Fibroblast of skin of left biceps (primary cell): ENCODE results near the gene MTERF4.
"Not testable (repeated sequence)": the region's sequence is repeated elsewhere in the genome, so short reads cannot be mapped to it uniquely, and the experiment has no call there.

Experiments used
- DNase-seq, 2 experiments: peaks; one replicate each; pipeline ENCODE4 v3.0.0-alpha.2; 2013; ENCODE audit warnings: low read depth in 2 of 2

The MTERF4 gene

DNA sequence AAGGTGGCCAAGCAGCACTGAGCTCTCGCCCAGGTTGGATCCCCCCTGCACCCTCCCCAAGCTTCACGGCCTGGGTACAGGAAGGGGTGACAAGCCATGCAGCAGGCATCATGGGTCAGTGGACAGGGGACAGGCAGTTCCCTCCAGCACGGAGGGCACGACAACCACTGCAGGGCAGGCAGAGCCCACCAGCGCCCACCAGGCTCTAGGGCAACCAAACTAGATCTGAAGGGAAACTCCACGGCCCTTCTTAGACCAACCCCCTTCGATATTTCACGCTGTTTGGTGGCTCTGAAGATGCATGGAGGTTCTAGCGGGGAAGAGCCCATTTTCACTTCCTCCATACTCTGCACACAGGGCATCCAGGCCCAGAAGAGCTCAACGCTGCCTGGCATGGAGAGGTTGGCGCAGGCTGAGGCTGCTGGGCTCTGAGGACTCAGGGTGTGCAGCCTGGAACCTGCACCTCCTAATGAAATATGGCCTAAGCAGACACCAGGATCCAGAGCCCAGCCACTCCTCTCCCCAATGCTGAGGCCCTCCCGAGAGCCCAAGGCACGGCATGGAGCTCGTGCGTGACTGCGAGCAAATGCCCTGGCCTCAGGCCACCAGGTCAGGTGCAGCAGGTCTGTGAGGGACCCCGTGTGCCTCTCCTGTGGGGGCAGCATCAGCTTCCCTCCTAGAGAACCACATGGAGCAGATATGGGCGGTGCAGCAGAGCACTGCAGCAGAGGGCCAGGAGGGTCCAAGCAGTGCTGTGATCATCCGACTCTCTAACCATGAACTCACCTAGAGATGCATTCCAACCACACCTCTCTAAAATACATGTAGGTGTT lies 8.7 kb upstream of the MTERF4 start:
- DNase-seq: no peak

DNA sequence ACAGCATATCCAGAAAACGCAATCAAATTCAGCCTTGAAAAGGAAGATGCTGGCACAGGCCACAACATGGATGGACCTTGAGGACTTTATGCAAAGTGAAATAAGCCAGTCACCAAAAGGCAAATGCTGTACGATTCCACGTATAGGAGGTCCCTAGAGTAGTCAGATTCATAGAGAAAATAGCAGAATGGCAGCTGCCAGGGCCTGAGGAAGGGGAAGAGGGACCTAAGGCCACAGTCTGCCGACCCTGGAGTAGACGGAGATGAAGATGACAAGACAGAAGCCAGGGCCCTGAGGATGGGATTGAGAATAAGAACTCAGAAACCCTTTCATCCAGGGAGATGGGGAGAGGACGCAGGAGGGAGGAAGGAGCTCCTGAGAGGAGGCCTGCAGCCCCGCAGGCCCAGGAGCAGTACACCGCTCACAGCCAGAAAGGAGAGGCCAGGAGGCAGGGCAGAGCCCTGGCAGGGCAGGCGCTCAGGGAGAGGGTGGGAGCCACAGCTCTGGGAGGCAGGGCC lies 8.1 kb upstream of the MTERF4 start:
- no peak for DNase-seq

DNA sequence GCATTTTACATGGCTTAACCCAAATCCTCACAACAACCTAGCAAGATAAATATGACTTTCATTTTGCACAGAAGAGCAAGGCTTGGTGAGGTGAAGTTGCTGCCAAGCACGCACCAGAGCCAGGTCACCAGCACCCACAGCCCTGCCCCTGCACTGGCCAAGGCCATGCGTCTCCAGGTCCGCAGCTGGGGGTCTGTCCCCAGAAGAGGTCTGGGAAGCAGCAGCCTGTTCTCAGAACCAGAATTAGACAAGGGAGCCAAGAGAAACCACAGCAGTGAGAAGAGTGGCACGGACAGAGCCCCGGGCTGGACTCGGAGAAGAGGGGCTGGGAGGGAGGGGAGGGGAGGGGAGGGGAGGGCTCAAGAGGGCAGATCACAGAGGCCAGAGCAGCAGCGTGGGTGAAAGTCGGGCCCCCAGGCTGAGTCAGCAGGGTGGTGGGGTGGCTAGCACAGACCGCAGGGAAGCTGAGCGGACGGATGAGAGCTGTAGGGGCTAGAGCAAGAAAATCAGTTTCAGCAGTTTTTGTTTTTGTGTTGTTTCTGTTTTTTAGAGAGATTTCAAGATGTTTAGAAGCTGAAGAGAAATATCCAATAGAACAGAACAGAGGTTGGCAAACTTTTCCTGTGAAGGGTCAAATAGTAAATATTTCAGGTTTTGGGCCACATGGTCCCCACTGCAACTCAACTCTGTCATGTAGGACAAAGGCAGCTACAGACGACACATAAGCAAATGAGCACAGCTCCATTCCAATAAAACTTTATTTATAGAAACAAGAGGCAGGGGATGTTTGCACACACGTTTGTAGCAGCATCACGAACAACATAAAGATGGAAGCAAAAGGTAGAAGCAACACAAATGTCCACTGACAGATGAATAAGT lies 7.4 kb upstream of the MTERF4 start:
- no peak for DNase-seq

DNA sequence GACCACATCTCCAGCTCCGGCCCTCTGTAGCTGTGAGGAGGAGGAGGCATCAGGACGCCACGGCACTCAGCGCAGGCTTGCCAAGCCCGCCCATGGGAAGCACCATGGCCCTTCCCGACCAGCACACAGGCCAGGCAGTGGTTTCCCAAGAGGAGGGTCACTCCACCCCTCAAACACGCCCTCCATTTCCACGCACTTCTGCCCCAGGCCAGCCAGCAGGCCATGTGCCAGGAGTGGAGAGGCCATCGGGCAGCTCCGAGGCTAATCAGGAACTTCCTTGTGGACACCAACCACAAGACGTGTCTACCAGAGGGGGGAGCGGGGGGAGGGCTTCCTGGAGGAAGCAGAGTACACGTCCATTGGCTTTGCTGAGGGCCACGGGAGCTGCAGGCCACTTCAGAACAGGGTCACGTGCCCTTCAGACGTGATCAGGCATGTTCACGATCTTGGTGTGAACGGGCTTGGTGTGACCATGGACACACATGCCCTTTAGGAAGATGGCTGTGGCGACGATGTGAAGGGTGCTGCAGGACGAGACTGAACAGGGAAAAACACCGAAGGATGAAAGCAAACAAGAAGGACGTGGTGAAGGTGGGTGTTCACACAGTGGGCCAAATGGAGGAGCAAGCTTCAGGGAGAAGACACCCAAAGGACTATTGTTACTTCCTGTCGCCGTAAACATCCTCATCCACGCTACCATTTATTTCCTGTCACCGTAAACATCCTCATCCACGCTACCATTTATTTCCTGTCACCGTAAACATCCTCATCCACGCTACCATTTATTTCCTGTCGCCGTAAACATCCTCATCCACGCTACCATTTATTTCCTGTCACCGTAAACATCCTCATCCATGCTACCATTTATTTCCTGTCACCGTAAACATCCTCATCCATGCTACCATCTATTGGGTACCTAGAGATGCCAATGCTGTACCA lies 6.5 kb upstream of the MTERF4 start:
- no peak for DNase-seq

DNA sequence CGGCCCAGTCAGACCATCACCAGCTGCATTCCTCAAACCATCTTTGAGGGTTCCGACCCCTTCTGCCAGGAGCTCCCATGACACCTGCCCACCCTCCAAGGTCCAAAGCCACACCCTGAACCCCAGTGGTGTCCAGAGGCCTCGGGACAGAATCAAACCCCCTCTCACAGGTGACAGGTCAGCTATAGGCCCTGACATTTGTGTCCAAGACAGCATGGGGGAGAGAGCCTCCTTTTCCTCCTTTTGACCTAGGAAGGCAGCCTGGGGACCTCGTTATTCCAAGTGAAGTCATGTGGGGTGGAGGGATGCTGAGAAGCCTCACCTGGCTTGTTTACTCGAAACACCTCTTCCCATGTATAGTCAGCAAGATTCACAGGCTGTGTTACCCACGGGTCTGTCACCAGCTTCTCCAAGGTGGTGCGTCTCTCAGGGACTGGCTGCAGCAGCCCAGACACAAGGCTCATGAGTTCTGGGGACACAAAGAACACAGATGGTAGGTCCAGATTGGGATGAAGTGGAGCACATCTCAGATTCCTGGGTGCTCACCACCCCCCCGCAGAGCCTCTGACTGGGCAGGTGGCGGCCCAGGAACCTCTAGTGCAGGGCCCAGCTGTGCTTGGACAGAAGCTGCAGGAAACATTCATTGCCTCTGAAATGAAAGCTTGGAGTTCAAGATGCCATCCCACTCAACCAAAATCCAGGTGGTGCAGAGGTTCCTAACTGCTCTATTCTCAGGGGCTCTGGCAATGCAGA lies 5.1 kb upstream of the MTERF4 start:
- DNase-seq: no peak

DNA sequence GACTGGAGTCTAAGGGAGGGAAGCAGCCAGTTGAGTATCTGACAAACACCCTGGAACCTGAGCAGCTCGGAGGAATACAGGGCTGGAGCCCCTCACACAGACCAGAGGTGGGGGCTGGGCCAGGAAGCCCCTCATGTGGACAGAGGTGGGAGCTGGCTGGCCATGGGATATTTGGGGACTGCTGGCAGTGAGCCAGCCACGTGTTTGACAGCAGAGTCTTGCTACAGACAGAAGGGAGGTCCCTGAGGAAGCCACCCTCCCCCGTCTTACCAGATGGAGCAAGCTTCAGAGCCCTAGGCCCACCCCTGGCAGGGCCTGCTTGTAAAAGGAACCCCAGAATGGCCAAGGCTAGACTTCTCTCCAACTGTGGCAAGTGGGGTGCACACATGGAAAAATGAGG lies 3.6 kb upstream of the MTERF4 start:
- no peak for DNase-seq

DNA sequence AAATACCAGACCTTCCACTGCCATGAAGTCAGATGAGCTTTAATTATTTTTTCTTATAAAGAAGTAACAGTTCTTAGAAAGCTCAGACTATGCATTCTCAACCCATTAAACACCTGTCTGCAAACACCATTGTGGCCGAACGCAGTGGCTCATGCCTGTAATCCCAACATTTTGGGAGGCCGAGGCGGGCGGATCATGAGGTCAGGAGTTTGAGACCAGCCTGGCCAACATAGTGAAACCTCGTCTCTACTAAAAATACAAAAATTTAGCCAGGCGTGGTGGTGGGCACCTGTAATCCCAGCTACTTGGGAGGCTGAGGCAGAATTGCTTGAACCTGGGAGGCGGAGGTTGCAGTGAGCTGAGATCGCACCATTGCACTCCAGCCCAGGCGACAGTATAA lies 2.5 kb upstream of the MTERF4 start:
- DNase-seq: not testable (repeated sequence)

DNA sequence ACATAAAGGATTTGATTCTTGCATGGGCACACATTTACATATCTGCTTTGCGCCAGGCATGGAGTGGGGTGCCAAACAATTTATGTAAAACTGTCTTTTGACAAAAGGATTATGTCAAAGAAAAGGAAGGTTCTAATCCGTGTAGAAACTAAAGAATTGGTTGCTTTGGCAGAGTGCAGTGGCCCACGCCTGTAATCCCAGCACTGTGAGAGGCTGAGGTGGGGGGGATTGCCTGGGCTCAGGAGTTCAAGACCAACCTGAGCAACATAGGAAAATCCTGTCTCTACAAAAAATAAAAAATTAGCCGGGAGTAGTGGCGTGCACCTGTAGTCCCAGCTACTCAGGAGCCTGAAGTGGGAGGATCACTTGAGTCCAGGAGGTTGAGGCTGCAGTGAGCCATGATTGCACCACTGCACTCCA lies 1.1 kb upstream of the MTERF4 start:
- DNase-seq: no peak

DNA sequence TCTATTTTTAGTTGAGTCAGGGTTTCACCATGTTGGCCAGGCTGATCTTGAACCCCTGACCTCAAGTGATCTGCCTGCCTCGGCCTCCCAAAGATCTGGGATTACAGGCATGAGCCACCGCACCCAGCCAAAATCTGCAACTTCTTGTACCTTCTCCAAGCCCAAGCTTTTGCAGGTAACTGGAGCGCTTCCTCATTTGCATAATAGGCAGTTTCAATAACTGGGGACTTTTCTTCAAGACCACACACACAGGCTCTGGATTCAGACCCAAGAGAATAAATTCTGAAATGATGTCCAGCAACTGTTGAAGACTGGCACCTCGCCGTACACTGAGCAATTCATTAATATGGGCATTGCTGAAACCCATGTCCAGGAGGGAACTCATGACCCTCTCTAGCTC lies 2.8 kb downstream of the MTERF4 start:
- DNase-seq: no peak

DNA sequence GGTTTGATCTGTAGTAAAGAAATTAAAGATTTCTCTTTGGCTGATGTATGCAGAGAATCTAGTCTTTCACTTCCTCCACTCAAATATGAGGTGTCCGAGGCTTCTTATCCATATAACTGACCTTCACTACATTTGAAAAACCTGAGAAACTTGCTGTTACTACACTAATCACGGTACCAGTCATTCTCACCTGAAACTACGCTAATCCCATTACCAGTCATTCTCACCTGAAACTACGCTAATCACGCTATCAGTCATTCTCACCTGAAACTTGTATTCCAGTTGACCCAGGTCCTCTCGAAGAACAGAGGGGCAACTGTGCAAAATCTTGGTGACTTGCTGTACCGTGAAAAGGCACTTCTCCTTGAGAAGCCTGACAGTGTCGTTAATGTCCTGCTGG lies 5.1 kb downstream of the MTERF4 start:
- no peak for DNase-seq

DNA sequence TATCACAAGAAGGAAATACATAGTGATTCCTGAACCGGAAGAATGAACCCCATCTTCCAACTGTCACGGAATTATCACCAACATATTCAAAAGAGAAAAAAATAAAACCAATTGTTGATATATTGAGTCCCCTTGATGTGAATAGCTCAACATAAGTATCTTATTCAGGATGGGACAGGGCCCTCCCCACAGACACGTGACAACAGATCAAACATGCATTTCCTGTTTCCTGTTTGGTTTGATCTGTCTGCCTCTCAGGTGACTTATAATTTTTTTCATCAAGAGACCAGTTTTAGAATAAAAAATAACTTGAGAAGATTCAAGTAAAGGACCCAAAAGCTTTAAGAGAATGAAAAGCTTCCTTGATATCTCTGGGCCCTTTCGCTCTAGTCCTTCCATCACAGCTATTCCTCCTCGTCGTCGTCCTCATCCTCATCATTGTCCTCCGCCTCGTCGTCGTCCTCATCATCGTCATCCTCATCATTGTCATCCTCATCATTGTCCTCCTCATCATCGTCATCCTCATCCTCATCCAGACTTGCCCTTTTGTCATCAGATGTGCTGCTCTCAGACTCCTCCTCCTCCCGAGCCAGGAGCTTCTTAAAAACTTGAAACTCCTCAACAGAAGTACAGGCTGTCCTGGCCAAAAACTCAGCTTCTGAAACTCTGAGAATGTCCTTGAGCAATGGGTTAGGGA lies 6.3 kb downstream of the MTERF4 start:
- DNase-seq: no peak

DNA sequence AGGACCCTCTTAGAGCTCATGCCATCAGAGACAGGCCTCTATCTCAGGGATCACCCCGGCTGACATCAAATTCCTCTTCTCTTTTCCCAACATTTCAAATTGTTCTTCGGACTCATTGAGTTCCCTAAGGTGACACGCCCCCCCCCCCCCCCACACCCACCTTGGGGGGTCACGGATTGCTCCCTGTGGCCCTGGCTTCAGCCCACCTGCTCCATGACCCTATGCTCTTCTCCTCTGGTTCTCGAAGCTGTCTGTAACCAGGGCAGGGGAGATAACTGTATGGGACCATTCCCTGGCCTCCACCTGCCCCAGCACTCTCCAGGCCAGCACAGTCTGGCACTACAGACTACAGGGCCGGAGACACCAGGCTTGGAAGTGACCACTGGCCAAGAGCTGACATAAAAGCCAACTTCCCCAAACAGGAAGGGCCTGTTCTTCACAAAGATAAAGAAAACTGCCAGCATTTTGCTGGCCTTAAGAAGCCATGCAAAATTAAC lies 7.1 kb downstream of the MTERF4 start:
- DNase-seq: no peak

DNA sequence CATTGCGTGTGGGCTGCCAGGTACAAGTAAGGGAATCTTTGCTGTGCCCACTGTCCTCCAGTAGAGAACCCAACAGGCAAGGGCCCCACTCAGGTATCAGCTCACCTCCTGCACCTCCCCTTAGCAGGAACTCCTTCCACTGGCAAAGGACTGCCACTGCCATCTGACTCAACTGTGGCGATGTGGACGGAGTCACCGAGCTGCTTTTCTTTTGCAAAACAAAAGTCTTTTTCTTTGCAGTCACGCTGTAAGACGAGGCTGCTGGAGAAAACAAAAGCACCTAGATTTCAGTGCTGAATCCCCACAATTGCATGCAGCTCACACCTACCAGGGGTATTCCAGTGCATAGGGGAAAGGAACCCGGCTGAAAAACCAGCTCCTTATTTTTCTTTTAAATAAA lies 7.9 kb downstream of the MTERF4 start:
- no peak for DNase-seq

DNA sequence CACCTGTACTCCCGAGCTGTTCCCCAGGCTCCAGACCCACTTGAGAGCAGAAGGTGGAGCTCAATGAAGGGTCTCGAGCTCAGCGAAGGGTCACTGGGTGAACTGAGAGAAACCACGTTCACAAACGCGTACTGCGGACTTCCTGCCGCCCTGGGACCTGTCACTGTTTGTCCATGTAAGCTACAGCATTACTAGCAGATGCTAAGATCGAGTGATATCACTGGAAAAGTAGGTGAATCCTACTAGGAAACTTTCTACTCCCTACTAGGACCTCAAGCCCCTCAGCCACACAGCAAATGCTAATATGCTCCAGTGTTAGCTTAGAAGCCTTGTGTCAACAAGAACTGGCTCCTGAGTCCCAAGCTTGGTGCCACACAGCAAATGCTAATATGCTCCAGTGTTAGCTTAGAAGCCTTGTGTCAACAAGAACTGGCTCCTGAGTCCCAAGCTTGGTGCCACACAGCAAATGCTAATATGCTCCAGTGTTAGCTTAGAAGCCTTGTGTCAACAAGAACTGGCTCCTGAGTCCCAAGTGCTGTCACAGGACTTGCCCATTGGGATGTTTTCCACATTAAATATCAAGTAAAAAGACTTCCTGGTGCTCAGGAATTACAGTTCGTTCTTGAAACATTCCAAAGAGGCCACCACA lies 8.8 kb downstream of the MTERF4 start:
- not testable (repeated sequence) for DNase-seq

DNA sequence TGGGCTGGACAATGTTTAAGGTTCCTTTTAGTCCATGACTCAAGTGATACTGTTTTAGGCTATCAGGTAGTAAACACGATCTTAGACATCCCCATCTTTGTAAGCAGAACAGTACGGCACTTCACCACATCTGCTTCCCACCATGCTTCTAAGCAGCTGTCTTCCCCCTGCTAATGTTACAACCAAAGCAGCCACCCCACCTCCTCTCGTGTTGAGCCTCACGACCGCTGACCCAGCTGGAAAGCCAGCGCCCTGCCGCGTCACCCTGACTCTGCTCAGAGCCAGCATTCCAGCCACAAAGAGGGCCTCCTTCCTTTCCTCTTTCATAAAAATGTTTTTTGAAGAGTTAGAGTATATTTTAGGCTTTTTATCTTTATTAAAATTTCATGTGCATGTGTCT lies 9.4 kb downstream of the MTERF4 start:
- DNase-seq: no peak

DNA sequence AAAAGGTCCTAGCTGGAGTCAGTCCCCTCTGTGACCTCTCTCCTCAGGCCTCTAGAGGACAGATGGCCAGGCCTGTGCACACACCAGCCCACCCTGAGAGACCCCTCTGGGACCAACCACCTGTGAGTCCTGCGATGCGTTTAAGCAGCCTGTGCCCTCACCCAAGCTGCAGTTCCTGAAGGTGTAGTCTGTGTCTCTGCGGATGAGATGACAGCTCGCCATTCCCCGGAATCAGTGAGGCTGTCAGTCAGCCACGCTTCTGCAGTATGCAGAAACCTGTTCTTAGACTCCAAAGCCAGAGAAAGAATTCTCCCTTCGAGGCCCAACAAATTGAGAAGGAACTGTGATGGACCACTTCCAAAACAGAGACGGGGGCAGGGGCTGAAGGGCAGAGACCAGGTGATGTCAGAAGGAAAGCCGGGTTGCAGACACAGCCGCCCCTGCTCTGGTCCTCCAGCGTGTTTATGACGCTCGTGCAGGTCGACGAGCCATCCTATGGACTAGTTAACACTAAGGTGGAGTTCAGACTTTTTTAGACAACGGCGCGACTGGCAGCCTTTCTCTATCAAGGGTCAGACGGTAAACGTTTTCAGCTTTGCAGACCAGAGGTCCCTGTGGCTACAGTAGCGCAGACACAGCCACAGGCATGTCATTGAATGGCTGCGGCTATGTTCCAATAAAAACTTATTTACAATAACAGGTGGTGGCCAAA lies 10.2 kb downstream of the MTERF4 start:
- DNase-seq: no peak

DNA sequence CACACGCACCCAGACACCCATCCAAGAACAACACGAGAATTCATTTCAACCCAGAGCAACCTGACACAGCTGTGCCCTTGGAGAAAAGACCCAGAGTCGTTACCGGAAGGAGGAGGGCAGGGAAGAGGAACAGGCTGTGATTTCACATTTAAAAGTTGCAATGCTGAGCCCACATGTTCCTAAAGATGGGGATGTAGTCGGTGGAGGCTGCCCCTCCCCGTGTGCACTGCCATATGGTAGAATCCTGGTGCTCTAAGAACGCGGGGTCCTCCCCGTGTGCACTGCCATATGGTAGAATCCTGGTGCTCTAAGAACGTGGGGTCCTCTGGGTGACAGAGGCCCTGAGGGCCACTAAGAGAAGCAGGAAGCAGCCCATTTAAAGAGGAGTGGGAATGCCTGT lies 10.9 kb downstream of the MTERF4 start:
- DNase-seq: no peak

DNA sequence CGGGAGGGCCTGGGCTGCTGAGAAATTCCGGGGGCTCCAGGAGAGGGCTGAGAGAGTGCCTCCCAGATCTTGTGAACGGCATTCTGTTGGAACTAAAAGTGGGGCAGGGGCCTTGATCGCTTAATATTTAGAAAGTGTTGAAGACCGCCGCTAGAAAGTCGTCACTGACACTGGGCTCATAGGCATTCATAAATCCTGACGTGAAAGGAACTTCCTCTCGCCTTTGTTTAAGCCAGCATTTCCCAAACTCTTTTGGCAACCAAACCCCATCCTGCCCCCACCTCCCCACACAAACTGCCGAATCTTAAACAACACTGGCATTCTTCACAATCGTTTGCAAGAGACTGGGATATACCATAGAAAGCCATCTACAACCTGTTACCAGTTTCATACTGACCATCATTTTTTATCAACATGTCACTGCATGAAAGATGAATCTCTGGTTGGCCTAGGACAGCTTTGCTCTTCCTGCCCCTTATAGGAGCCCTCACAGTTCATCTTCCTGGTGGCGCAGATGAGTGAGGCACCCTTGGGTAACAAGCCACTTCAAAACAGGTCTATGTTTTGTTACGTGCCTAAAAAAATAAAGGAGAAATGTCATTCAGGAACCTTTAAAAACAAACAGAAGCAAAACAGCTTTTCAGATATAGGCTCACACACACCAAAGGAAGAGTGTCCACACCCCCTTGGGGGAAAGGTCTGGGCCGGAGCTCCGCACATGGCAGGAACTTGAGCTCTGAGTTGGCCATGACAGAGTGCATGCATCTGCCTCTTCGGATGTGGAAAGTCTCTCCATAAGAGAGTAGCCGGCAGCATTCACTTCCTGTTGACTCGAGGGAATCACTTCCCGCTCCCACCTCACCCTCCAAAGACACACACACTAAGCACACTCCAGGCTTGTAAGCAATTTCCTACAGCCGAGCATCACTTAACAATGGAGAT lies 13.0 kb downstream of the MTERF4 start:
- DNase-seq: no peak
